GM18907 (cell line): ENCODE data around the gene LATS2.

Experiments used
- ATAC-seq: cut with Tn5 transposase; IDR thresholded peaks from one replicate; pipeline ENCODE4 v1.9.1; 2021; ENCODE audit warnings: mild to moderate bottlenecking, moderate library complexity; ENCODE audit not compliant: unreplicated experiment

Gene LATS2

GRCh38 chr13:21020176-21020575 is 41.2 kb downstream of the LATS2 start:
- no peak for ATAC-seq

- ATAC-seq: no peak
Measured at GRCh38 chr13:21018220-21018619, 43.2 kb downstream of the LATS2 start.

DNA sequence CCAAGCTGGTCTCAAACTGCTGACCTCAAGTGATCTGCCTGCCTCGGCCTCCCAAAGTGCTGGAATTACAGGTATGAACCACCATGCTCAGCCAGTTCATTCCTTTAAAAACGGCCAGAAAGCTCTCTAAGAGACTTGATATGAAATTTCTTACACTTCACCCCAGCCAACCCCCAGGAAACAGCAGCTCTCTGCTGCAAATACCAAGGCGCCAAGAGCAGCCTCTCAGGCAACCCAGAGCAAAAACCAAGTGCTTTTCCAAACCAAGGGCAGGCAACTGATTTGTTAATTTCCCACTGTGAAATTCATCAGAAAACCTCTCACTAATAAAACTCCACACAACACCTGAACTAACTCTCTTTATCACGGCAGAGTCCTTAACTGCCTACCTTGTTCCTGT is 44.9 kb downstream of the LATS2 start:
- ATAC-seq: no peak

DNA sequence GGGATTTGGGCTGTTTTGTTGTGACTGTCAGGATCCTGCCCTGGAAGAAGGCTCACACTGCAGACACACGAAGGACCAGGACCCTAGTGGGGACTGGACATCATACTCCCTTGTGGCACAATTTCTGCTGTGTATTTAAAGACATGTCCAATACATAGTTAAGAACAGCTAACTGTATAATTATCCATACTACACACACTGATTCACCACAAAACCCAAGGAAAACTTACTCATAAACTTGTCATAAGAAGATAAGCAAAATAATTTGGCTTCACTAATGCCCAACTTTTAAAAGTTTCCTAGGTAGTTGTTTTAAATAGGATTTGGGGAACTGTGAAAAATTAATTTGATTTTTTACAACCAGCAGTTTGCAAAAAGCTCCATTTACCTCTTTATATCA is 46.1 kb downstream of the LATS2 start:
- ATAC-seq: no peak

- no peak for ATAC-seq
Measured at GRCh38 chr13:21014502-21015170, 46.8 kb downstream of the LATS2 start.

DNA sequence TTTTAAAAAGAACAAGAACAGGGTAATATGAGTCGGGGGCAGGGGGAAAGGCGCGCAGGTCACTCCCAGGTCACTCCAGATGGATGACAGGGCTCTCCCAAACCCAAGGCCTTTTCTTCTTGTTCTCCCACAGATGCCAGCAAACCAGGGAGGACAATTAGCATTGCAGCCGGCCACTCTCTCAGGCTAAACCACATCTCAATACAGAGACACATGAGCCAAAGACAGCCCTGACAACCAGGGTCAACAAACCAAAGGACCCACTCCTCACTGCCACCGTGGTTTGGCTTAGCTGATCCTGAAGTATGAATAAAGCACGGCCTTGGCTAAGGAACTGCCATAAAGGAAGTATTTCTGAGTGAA is 47.3 kb downstream of the LATS2 start:
- no peak for ATAC-seq

DNA sequence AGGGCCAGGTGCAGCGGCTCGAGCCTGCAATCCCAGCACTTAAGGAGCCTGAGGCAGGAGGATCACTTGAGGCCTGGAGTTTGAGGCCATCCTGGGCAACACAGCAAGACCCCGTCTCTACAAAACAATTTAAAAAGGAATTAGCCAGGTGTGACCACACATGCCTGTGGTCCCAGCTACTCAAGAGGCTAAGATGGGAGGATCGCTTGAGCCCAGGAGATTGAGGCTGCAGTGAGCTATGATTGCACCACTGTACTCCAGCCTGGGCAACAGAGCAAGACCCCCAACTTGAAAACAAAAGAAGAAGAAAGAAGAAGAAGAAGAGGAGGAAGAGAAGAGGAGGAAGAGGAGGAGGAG is 47.7 kb downstream of the LATS2 start:
- ATAC-seq: no peak

DNA sequence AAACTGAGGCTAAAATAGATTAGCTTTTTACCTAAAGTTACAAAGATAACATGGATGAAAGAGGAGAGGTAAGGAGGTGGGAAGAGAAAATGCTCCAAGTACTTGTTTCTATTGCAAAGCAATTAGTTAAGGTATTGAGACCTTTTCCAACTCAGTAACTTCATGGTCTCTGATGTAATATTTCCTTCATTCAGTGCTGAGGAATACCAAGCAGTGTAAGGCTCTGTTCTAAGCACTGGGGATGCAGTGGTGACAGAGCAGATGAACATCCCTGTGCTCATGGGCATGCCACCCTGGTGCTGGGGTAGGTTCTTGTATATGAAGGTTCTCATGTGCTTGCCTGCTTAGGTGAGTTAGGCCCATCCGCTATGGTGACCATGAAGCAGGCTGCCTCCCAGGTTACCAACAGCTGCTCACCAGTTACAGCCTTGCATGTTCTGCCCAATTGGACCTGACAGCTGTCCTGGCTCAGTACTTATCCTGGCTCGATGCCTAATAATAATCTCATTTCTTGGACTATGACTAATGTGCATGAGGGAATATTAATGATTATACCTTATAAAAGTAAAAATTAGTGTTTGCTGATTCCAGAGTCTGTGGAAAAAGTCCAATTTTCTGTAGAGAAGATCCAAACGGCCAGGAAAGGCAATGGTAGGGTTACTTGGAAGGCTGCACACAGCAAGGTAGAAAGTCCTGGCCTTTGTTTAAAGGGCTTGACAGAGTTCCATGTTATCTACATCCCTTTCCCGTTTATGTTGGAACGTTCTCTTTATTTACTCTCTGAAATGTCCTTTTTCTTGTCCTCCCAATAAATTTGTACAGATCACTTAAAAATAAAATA is 48.3 kb downstream of the LATS2 start:
- ATAC-seq: no peak

GRCh38 chr13:21012211-21012610 is 49.2 kb downstream of the LATS2 start:
- ATAC-seq: no peak

DNA sequence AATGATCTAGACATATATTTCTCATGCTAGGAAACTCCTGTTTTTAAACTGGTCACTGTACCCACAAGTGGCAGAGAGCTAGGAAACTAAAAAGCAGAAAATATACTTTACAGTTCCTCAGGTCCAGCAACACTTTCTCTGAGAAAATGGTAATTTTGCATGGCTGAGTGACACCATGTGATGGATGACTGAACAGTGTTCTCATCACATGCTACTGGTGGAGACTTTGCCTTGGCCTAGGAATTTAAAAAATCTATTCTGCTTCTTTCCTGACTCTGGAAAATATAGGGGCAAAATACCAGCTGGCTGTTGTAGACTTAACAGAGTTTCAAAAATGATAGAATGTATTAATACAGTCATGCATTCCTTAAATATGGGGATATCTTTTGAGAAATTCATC is 50.0 kb downstream of the LATS2 start:
- no peak for ATAC-seq

DNA sequence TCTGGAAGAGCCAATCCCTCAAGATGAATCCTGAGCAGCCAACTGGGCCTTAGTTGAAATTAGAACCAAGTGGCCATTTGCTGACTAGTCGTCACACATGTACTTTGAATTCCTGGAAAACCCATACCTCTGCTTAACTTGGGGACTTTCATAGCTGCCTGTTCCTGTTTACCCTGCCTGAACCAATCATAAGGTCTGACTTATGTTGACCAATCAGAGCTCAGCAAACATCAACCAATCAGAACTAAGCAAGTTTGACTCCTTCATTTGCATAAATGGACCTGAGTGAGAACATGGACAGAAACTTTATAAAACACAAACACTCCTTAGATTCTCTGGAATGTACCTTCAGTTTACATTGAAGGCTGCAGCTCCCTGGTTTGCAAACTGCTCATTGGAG is 50.8 kb downstream of the LATS2 start:
- no peak for ATAC-seq

GRCh38 chr13:21009036-21009435 is 52.4 kb downstream of the LATS2 start:
- ATAC-seq: no peak

GRCh38 chr13:21008026-21008425 is 53.4 kb downstream of the LATS2 start:
- ATAC-seq: no peak

DNA sequence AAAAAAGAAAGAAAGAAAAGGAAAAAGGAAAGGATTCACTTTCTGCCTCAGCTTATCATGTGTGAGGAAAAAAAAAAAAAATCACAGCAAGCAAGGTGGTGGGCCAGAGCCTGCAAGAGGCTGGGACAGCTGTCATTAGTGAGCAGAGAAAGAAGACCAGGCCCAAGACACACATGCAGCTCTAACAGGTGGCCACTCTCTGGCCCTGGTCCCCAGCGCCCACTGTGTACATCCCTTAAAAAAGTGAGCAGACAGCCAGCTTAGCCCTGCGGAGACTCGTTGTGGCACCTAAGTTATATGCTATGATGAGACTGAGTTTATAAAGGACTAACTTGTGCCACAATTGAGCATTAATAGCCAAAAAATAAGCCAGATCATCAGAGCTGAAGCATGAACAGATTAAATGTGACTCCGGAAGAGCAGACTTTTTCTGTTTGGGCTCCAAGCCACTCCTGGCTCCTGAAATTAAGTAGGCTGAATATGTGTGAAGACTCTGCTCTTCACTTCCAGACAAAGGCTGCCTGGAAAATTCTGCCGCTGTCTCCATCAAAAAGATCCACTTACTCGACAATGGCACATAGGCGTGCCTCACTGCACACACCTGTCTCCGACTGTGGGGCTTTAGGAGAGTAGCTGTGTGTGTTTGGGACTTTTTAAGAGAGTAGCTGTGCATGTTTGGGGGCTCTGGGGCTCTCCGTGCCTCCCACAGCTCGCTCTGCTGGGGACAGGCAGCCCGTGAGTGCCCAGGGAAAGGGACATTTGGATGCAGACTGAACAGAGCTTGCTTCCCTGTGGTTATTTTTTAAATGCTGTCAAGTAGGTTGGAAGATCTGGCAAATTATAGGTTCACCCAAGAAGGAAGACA is 55.0 kb downstream of the LATS2 start:
- ATAC-seq: no peak

- ATAC-seq: no peak
Measured at GRCh38 chr13:21005193-21005592, 56.2 kb downstream of the LATS2 start.

- ATAC-seq: no peak
Measured at GRCh38 chr13:21001471-21001870, 59.9 kb downstream of the LATS2 start.

- no peak for ATAC-seq
Measured at GRCh38 chr13:21000647-21001046, 60.7 kb downstream of the LATS2 start.

- no peak for ATAC-seq
Measured at GRCh38 chr13:20998649-20999415, 62.6 kb downstream of the LATS2 start.

- no peak for ATAC-seq
Measured at GRCh38 chr13:20997301-20998161, 63.9 kb downstream of the LATS2 start.

GRCh38 chr13:20995245-20995838 is 66.0 kb downstream of the LATS2 start:
- ATAC-seq: no peak
